Measurements from ENCODE around the gene LY9.

- TF ChIP-seq, protein P1, sequence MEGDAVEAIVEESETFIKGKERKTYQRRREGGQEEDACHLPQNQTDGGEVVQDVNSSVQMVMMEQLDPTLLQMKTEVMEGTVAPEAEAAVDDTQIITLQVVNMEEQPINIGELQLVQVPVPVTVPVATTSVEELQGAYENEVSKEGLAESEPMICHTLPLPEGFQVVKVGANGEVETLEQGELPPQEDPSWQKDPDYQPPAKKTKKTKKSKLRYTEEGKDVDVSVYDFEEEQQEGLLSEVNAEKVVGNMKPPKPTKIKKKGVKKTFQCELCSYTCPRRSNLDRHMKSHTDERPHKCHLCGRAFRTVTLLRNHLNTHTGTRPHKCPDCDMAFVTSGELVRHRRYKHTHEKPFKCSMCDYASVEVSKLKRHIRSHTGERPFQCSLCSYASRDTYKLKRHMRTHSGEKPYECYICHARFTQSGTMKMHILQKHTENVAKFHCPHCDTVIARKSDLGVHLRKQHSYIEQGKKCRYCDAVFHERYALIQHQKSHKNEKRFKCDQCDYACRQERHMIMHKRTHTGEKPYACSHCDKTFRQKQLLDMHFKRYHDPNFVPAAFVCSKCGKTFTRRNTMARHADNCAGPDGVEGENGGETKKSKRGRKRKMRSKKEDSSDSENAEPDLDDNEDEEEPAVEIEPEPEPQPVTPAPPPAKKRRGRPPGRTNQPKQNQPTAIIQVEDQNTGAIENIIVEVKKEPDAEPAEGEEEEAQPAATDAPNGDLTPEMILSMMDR (IDR thresholded peaks at IDR 0.05): no peak
- TF ChIP-seq EP300 (IDR thresholded peaks at IDR 0.05) (no peak), POLR2A (IDR thresholded peaks at IDR 0.05) (no peak)
Measured at GRCh38 chr1:160789702-160790611, 6.0 kb upstream of the LY9 start.

Data from ovary (tissue), 3 donors.